IMR-90 (cell line): ENCODE measurements around the gene FEZF2. TPM values are rescaled to one million over a fixed set of nuclear protein-coding genes. Genes with fewer than 3 reads are reported as not detected.

ENCODE experiments used
- ATAC-seq: fragments of 200-7000 bp; cut with Tn5 transposase; 2 replicates; pipeline ENCODE4 v1.9.1; 2020; ENCODE audit warnings: low read depth, mild to moderate bottlenecking, moderate library complexity
- BruUV-seq: library from RNA; stranded (reverse); fragments of 400-500 nt; replicated peaks from 2 replicates; lab custom pipeline; 2021; lab: Mats Ljungman, UMichigan
- CTCF ChIA-PET: fragments of 300-600 bp; formaldehyde crosslinking; extraction: SDS; loops from one replicate; lab custom pipeline; 2021; ENCODE audit warnings: antibody characterized with exemption; lab: Yijun Ruan, JAX
- POLR2A ChIA-PET: fragments of 300-600 bp; sonication (Branson Sonifier 250); formaldehyde crosslinking; loops from one replicate; lab custom pipeline; 2022; ENCODE audit warnings: antibody characterized with exemption; ENCODE audit not compliant: unreplicated experiment; lab: Charles Lee
- DNase-seq: peaks from one replicate; pipeline ENCODE4 v3.0.0; 2013
- H2AFZ ChIP-seq: replicated peaks from 2 replicates; pipeline ENCODE3; 2013; ENCODE audit warnings: low read length, mild to moderate bottlenecking; ENCODE audit not compliant: poor library complexity
- H2AK5ac ChIP-seq: 2 replicates; pipeline ENCODE4 v1.6.1; 2013; ENCODE audit warnings: low read depth, low read length, inconsistent platforms
- H2AK9ac ChIP-seq: replicated peaks from 2 replicates; pipeline ENCODE3; 2013; ENCODE audit warnings: mild to moderate bottlenecking, low read depth, low read length, moderate library complexity; ENCODE audit not compliant: poor library complexity
- H2BK120ac ChIP-seq: 2 replicates; pipeline ENCODE4 v1.6.1; 2013; ENCODE audit warnings: low read depth, low read length, inconsistent platforms
- H2BK15ac ChIP-seq: 3 replicates; pipeline ENCODE4 v1.6.1; 2013; ENCODE audit warnings: low read depth, low read length, inconsistent platforms
- H2BK20ac ChIP-seq: 2 replicates; pipeline ENCODE4 v1.6.1; 2013; ENCODE audit warnings: low read depth, mild to moderate bottlenecking, inconsistent platforms, low read length, moderate library complexity
- H2BK5ac ChIP-seq: 2 replicates; pipeline ENCODE4 v1.6.1; 2013; ENCODE audit warnings: mild to moderate bottlenecking, low read depth, low read length, inconsistent platforms; ENCODE audit not compliant: poor library complexity, severe bottlenecking
- H3K14ac ChIP-seq: replicated peaks from 2 replicates; pipeline ENCODE4 v1.6.1; 2013; ENCODE audit warnings: low read depth, low read length, inconsistent platforms
- H3K18ac ChIP-seq: 2 replicates; pipeline ENCODE4 v1.6.1; 2013; ENCODE audit warnings: low read depth, low read length, control low read depth
- H3K23ac ChIP-seq: 2 replicates; pipeline ENCODE4 v1.6.1; 2013; ENCODE audit warnings: low read depth, low read length, inconsistent platforms
- H3K27ac ChIP-seq: 2 replicates; pipeline ENCODE4 v1.5.1; 2013; ENCODE audit warnings: mild to moderate bottlenecking, control low read depth, low read length; ENCODE audit not compliant: insufficient read depth
- H3K27me3 ChIP-seq: 2 replicates; pipeline ENCODE4 v1.6.1; 2013; ENCODE audit warnings: low read length; ENCODE audit not compliant: control insufficient read depth, insufficient read depth
- H3K36me3 ChIP-seq: 2 replicates; pipeline ENCODE4 v1.6.1; 2013; ENCODE audit warnings: low read length, mixed read lengths; ENCODE audit not compliant: control insufficient read depth, insufficient read depth
- H3K4ac ChIP-seq: 2 replicates; pipeline ENCODE4 v1.6.1; 2013; ENCODE audit warnings: low read depth, low read length, inconsistent platforms
- H3K4me1 ChIP-seq: 2 replicates; pipeline ENCODE4 v1.6.1; 2013; ENCODE audit warnings: low read length, mixed read lengths; ENCODE audit not compliant: control insufficient read depth, insufficient read depth
- H3K4me2 ChIP-seq: 2 replicates; pipeline ENCODE4 v1.6.1; 2013; ENCODE audit warnings: low read depth, mild to moderate bottlenecking, control low read depth, low read length, moderate library complexity
- H3K4me3 ChIP-seq: 2 replicates; pipeline ENCODE4 v1.5.1; 2013; ENCODE audit warnings: low read depth, mild to moderate bottlenecking, control low read depth, low read length, moderate library complexity; ENCODE audit not compliant: insufficient read depth
- H3K56ac ChIP-seq: 2 replicates; pipeline ENCODE4 v1.6.1; 2013; ENCODE audit warnings: low read length, inconsistent platforms; ENCODE audit not compliant: insufficient read depth; ENCODE audit errors: extremely low read depth
- H3K79me1 ChIP-seq, 2 experiments: 2 replicates each; pipeline ENCODE4 v1.6.1; 2013; ENCODE audit warnings: low read length in 2 of 2, inconsistent platforms in 1 of 2, low read depth in 1 of 2
- H3K9ac ChIP-seq: 2 replicates; pipeline ENCODE4 v1.6.1; 2013; ENCODE audit warnings: low read depth, low read length, control low read depth
- H3K9me1 ChIP-seq: 2 replicates; pipeline ENCODE4 v1.6.1; 2013; ENCODE audit warnings: low read length, inconsistent platforms; ENCODE audit not compliant: insufficient read depth
- H3K9me3 ChIP-seq: 2 replicates; pipeline ENCODE4 v1.6.1; 2013; ENCODE audit warnings: low read length; ENCODE audit not compliant: control insufficient read depth, insufficient read depth
- H4K20me1 ChIP-seq: 2 replicates; pipeline ENCODE4 v1.6.1; 2013; ENCODE audit warnings: low read length, inconsistent platforms; ENCODE audit not compliant: insufficient read depth
- H4K5ac ChIP-seq: 2 replicates; pipeline ENCODE4 v1.6.1; 2013; ENCODE audit warnings: mild to moderate bottlenecking, low read depth, low read length, control low read depth
- H4K8ac ChIP-seq, 2 experiments: 2 replicates each; pipeline ENCODE4 v1.6.1; 2013; ENCODE audit warnings: low read depth in 2 of 2, low read length in 2 of 2, control low read depth in 1 of 2, inconsistent platforms in 1 of 2
- H4K91ac ChIP-seq: 2 replicates; pipeline ENCODE4 v1.6.1; 2013; ENCODE audit warnings: low read depth, low read length, inconsistent platforms; ENCODE audit not compliant: insufficient read depth
- CEBPB ChIP-seq: IDR thresholded peaks from 2 replicates; pipeline ENCODE4 v1.6.1; 2012; ENCODE audit warnings: low read depth, low read length, improper control_type of control experiment
- CHD1 ChIP-seq: IDR thresholded peaks from 2 replicates; pipeline ENCODE4 v1.6.1; 2012; ENCODE audit warnings: low read depth, low read length, improper control_type of control experiment
- FOS ChIP-seq: fragments of 150-350 bp; IDR thresholded peaks from 2 replicates; pipeline ENCODE4 v1.6.1; 2016; ENCODE audit warnings: low read depth, low read length
- MAFK ChIP-seq: IDR thresholded peaks from 2 replicates; pipeline ENCODE4 v1.6.1; 2012; ENCODE audit warnings: low read depth, low read length, improper control_type of control experiment
- MAZ ChIP-seq: IDR thresholded peaks from 2 replicates; pipeline ENCODE4 v1.6.1; 2012; ENCODE audit warnings: low read depth, mild to moderate bottlenecking, low read length, improper control_type of control experiment, moderate library complexity, borderline replicate concordance
- NFE2L2 ChIP-seq: fragments of 150-350 bp; IDR thresholded peaks from 2 replicates; pipeline ENCODE4 v1.6.1; 2016; ENCODE audit warnings: low read depth, mild to moderate bottlenecking, low read length
- POLR2A ChIP-seq: IDR thresholded peaks from 2 replicates; pipeline ENCODE4 v1.6.1; 2012; ENCODE audit warnings: mild to moderate bottlenecking, low read depth, low read length
- RAD21 ChIP-seq: IDR thresholded peaks from 2 replicates; pipeline ENCODE4 v1.6.1; 2012; ENCODE audit warnings: low read length, improper control_type of control experiment
- SMC3 ChIP-seq: fragments of 150-350 bp; IDR thresholded peaks from 2 replicates; pipeline ENCODE4 v1.6.1; 2016; ENCODE audit warnings: low read depth, mild to moderate bottlenecking, antibody characterized with exemption, low read length, moderate library complexity
- WGBS, 2 experiments: methylation state at CpG; one replicate each; pipeline versions ENCODE4 v1.1.5 to v1.1.7; 2013; ENCODE audit warnings: missing lambda C conversion rate in 2 of 2; ENCODE audit not compliant: insufficient read length in 1 of 2; ENCODE audit errors: extremely low coverage in 2 of 2; 5-methylcytosine and 5-hydroxymethylcytosine counted together
- dilution Hi-C: fragments of 300-500 bp; cut with HindIII; formaldehyde crosslinking; loops from one replicate; pipeline ENCODE4 v1.14.3; 2018; ENCODE audit warnings: low sequenced_read_pairs; ENCODE audit not compliant: unreplicated experiment
- in situ Hi-C: fragments of 300-500 bp; cut with MboI; formaldehyde crosslinking; loops from 3 replicates; pipeline ENCODE4 v1.14.3; 2019; ENCODE audit warnings: low sequenced_read_pairs, inconsistent platforms, mixed read lengths
- intact Hi-C: fragments of 100-400 bp; cut with micrococcal nuclease; formaldehyde crosslinking; loops from 2 replicates; pipeline ENCODE4 v1.10.0; 2022
- polyA plus RNA-seq, 3 experiments: library from polyadenylated mRNA; depleted of rRNA; stranded (reverse); fragments of >200 nt; gene quantifications; 2 replicates each; pipeline ENCODE4 v1.2.3, GENCODE V29; 2012; ENCODE audit warnings: low replicate concordance in 1 of 3
- total RNA-seq: library from RNA; depleted of rRNA; stranded (reverse); fragments of >200 nt; gene quantifications from 2 replicates; pipeline ENCODE4 v1.2.3, GENCODE V29; 2012
- TF ChIP-seq, protein P1 (sequence below): conservative IDR thresholded peaks from 2 replicates; pipeline ENCODE4 v1.5.1; 2012; ENCODE audit warnings: mild to moderate bottlenecking, low read depth, low read length, improper control_type of control experiment
- TF ChIP-seq, protein P2 (sequence below): fragments of 150-350 bp; IDR thresholded peaks from 2 replicates; pipeline ENCODE4 v1.6.1; 2016; ENCODE audit warnings: low read depth, mild to moderate bottlenecking, low read length, moderate library complexity, borderline replicate concordance
- TF ChIP-seq, protein P3 (sequence below): fragments of 150-350 bp; IDR thresholded peaks from 2 replicates; pipeline ENCODE4 v1.6.1; 2017; ENCODE audit warnings: mild to moderate bottlenecking, antibody characterized with exemption, low read length, low read depth

FEZF2 gene
- total and polyA plus RNA-seq, 2 of the 4 experiments (the other 2 are of a cell fraction): not detected

DNA sequence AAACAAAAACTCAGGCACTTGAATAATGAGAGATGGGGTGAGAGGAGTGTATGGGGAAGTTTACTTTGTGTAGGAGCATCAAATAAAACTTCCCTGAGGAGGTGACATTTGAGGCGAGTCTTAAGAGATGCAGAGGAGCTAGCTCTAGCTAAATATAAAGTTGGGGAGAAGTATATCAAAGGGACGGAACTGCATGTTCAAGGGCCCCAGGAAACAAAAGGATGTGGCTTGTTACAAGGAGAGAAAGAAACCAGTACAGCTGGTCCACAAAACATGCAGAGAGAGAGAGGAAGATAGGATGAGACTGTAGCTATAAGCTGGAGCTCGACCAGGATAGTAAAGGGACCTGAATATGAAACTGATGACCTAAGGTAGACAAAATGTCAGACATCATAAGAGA is 17.6 kb downstream of the FEZF2 start:
- no TSS peak for BruUV-seq
- Histone ChIP-seq H3K4me3 (no peak overlapping the region), H3K9me3 (no peaks in the 10 kb centered on the region), H3K9ac (no peak overlapping the region), H3K56ac (no peak overlapping the region), H2BK15ac (no peak overlapping the region), H2AFZ (no peak overlapping the region), H3K23ac (no peak overlapping the region), H3K18ac (no peak overlapping the region), H3K9me1 (no peaks in the 10 kb centered on the region), H2BK20ac (no peak overlapping the region), H3K4ac (no peak overlapping the region), H3K27ac (no peak overlapping the region), H4K20me1 (no peaks in the 10 kb centered on the region), H3K79me1 (no peaks in the 10 kb centered on the region), H3K14ac (no peak overlapping the region), H4K91ac (no peak overlapping the region), H3K36me3 (no peaks in the 10 kb centered on the region), H2BK120ac (no peak overlapping the region), H3K4me2 (no peak overlapping the region), H2AK9ac (no peak overlapping the region), H4K8ac (no peak overlapping the region), H4K5ac (no peak overlapping the region), H2BK5ac (no peak overlapping the region), H3K27me3 (peaks cover 1% of the 10 kb centered on the region; the same call in 1 of the 2 replicates), H2AK5ac (no peak overlapping the region), H3K4me1 (no peaks in the 10 kb centered on the region)
- WGBS, 2 experiments: 80% methylated on average over 2 of the region's 3 CpGs; no CpG with 5 or more reads in 1 of the 2 experiments
- DNase-seq (no peak), ATAC-seq (no peak)
- intact Hi-C loops: no loop called here
- CTCF ChIA-PET: no interaction called here
- dilution Hi-C loops: no loop called here
- in situ Hi-C loops: no loop called here
- POLR2A ChIA-PET: no interaction called here
- TF ChIP-seq NFE2L2 (no peak), SMC3 (no peak), FOS (no peak), MAFK (no peak), CHD1 (no peak), CEBPB (no peak), POLR2A (no peak), MAZ (no peak), RAD21 (no peak)
- TF ChIP-seq, protein P1, sequence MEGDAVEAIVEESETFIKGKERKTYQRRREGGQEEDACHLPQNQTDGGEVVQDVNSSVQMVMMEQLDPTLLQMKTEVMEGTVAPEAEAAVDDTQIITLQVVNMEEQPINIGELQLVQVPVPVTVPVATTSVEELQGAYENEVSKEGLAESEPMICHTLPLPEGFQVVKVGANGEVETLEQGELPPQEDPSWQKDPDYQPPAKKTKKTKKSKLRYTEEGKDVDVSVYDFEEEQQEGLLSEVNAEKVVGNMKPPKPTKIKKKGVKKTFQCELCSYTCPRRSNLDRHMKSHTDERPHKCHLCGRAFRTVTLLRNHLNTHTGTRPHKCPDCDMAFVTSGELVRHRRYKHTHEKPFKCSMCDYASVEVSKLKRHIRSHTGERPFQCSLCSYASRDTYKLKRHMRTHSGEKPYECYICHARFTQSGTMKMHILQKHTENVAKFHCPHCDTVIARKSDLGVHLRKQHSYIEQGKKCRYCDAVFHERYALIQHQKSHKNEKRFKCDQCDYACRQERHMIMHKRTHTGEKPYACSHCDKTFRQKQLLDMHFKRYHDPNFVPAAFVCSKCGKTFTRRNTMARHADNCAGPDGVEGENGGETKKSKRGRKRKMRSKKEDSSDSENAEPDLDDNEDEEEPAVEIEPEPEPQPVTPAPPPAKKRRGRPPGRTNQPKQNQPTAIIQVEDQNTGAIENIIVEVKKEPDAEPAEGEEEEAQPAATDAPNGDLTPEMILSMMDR: no peak
- TF ChIP-seq, protein P2, sequence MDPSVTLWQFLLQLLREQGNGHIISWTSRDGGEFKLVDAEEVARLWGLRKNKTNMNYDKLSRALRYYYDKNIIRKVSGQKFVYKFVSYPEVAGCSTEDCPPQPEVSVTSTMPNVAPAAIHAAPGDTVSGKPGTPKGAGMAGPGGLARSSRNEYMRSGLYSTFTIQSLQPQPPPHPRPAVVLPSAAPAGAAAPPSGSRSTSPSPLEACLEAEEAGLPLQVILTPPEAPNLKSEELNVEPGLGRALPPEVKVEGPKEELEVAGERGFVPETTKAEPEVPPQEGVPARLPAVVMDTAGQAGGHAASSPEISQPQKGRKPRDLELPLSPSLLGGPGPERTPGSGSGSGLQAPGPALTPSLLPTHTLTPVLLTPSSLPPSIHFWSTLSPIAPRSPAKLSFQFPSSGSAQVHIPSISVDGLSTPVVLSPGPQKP: no peak
- TF ChIP-seq, protein P3, sequence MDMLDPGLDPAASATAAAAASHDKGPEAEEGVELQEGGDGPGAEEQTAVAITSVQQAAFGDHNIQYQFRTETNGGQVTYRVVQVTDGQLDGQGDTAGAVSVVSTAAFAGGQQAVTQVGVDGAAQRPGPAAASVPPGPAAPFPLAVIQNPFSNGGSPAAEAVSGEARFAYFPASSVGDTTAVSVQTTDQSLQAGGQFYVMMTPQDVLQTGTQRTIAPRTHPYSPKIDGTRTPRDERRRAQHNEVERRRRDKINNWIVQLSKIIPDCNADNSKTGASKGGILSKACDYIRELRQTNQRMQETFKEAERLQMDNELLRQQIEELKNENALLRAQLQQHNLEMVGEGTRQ: no peak
